NCI-H1048 (cell line): Measurements from ENCODE around the gene ZCCHC17.

ENCODE experiments used
- DNase-seq: peaks from one replicate; lab custom pipeline; 2025; lab: John Stamatoyannopoulos, UW

The ZCCHC17 gene

GRCh38 chr1:31306278-31306677 lies 9.4 kb downstream of the ZCCHC17 start:
- no peak for DNase-seq

GRCh38 chr1:31308036-31308435 lies 11.2 kb downstream of the ZCCHC17 start:
- DNase-seq = no peak

GRCh38 chr1:31310198-31310597 lies 13.4 kb downstream of the ZCCHC17 start:
- no peak for DNase-seq

GRCh38 chr1:31315902-31316301 lies 19.1 kb downstream of the ZCCHC17 start:
- no peak for DNase-seq

- no peak for DNase-seq
Measured at GRCh38 chr1:31318146-31318545, 21.3 kb downstream of the ZCCHC17 start.

- no peak for DNase-seq
Measured at GRCh38 chr1:31324093-31324492, 27.3 kb downstream of the ZCCHC17 start.

- no peak for DNase-seq
Measured at GRCh38 chr1:31324992-31325391, 28.2 kb downstream of the ZCCHC17 start.

GRCh38 chr1:31326461-31326860 lies 29.6 kb downstream of the ZCCHC17 start:
- DNase-seq = no peak

- DNase-seq = no peak
Measured at GRCh38 chr1:31327381-31327780, 30.5 kb downstream of the ZCCHC17 start.

GRCh38 chr1:31335007-31335406 lies 38.2 kb downstream of the ZCCHC17 start:
- no peak for DNase-seq

- DNase-seq = no peak
Measured at GRCh38 chr1:31336687-31337467, 40.0 kb downstream of the ZCCHC17 start.

- DNase-seq = no peak
Measured at GRCh38 chr1:31344503-31344902, 47.7 kb downstream of the ZCCHC17 start.

GRCh38 chr1:31345635-31346034 lies 48.8 kb downstream of the ZCCHC17 start:
- no peak for DNase-seq

GRCh38 chr1:31346785-31347184 lies 50.0 kb downstream of the ZCCHC17 start:
- no peak for DNase-seq

GRCh38 chr1:31348449-31348848 lies 51.6 kb downstream of the ZCCHC17 start:
- DNase-seq = no peak

GRCh38 chr1:31354283-31354682 lies 57.5 kb downstream of the ZCCHC17 start:
- DNase-seq = no peak

- DNase-seq = no peak
Measured at GRCh38 chr1:31356427-31356826, 59.6 kb downstream of the ZCCHC17 start.

GRCh38 chr1:31361607-31362006 lies 64.8 kb downstream of the ZCCHC17 start:
- DNase-seq = no peak

- DNase-seq = no peak
Measured at GRCh38 chr1:31362032-31362431, 65.2 kb downstream of the ZCCHC17 start.

- no peak for DNase-seq
Measured at GRCh38 chr1:31364561-31365250, 67.9 kb downstream of the ZCCHC17 start.

- DNase-seq = no peak
Measured at GRCh38 chr1:31366796-31367195, 70.0 kb downstream of the ZCCHC17 start.

GRCh38 chr1:31368611-31369107 lies 71.8 kb downstream of the ZCCHC17 start:
- DNase-seq = no peak

- no peak for DNase-seq
Measured at GRCh38 chr1:31370021-31370420, 73.2 kb downstream of the ZCCHC17 start.
